Activated T-cell treated with anti-CD3 and anti-CD28 coated beads, Interleukin-2, amount 50 U/mL, for 24 hours (primary cell): ENCODE results near the gene VRTN.
"Not testable (repeated sequence)": the region's sequence is repeated elsewhere in the genome, so short reads cannot be mapped to it uniquely, and the experiment has no call there.

Source experiments
- DNase-seq: peaks from one replicate; pipeline ENCODE4 v3.0.0-alpha.2; 2020
- H3K27ac Mint-ChIP-seq: 2 replicates; pipeline ENCODE4 v1.8.0; 2020; ENCODE audit warnings: mild to moderate bottlenecking, mixed read lengths
- H3K27me3 Mint-ChIP-seq: 2 replicates; pipeline ENCODE4 v1.8.0; 2020; ENCODE audit warnings: mixed read lengths
- H3K36me3 Mint-ChIP-seq: 2 replicates; pipeline ENCODE4 v1.8.0; 2020; ENCODE audit warnings: low read depth, mixed read lengths
- H3K4me1 Mint-ChIP-seq: 2 replicates; pipeline ENCODE4 v1.8.0; 2020; ENCODE audit warnings: low read depth, mixed read lengths
- H3K4me3 Mint-ChIP-seq: 2 replicates; pipeline ENCODE4 v1.8.0; 2020; ENCODE audit warnings: mild to moderate bottlenecking, moderate library complexity, mixed read lengths
- H3K9me3 Mint-ChIP-seq: 2 replicates; pipeline ENCODE4 v1.8.0; 2020; ENCODE audit warnings: mixed read lengths

VRTN gene

GRCh38 chr14:74329950-74330552 is 18.2 kb upstream of the VRTN start:
- not testable (repeated sequence) for H3K4me1 Mint-ChIP-seq, H3K4me3 Mint-ChIP-seq, H3K27ac Mint-ChIP-seq, H3K36me3 Mint-ChIP-seq, DNase-seq, H3K9me3 Mint-ChIP-seq
- peaks cover 10% of the 10 kb centered on the region for H3K27me3 Mint-ChIP-seq

DNA sequence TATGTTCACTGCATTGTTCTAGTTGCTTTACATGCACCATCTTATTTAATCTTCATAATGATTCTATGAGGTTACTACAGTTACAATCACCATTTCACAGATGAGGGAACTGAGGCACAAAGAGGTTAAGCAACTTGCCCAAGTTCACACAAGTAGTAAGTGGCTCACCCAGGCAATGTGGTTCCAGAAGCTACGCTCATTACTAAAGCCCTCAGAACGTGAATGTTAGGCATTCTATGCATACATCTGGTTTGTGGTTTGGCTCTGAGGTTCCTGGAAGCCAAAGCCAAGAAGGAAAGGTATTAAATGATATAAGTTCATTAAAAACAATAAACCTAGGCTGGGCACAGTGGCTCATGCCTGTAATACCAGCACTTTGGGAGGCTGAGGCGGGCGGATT is 14.4 kb upstream of the VRTN start:
- peaks cover 13% of the 10 kb centered on the region for H3K27me3 Mint-ChIP-seq
- no peaks in the 10 kb centered on the region for H3K36me3 Mint-ChIP-seq
- H3K27ac Mint-ChIP-seq: no peak overlapping the region
- no peaks in the 10 kb centered on the region for H3K9me3 Mint-ChIP-seq
- no peaks in the 10 kb centered on the region for H3K4me1 Mint-ChIP-seq
- DNase-seq: no peak
- H3K4me3 Mint-ChIP-seq: no peak overlapping the region

- Mint-ChIP-seq H3K36me3 (no peaks in the 10 kb centered on the region), H3K9me3 (no peaks in the 10 kb centered on the region), H3K4me3 (no peak overlapping the region), H3K4me1 (no peaks in the 10 kb centered on the region), H3K27ac (no peak overlapping the region), H3K27me3 (peaks cover 13% of the 10 kb centered on the region)
- no peak for DNase-seq
These were observed 1.9 kb upstream of the VRTN start for GRCh38 chr14:74346341-74346740.

- H3K4me1 Mint-ChIP-seq: no peaks in the 10 kb centered on the region
- no peaks in the 10 kb centered on the region for H3K9me3 Mint-ChIP-seq
- no peak overlapping the region for H3K4me3 Mint-ChIP-seq
- peaks cover 11% of the 10 kb centered on the region for H3K27me3 Mint-ChIP-seq
- H3K27ac Mint-ChIP-seq: no peak overlapping the region
- DNase-seq: no peak
- H3K36me3 Mint-ChIP-seq: no peaks in the 10 kb centered on the region
These were observed 1.0 kb upstream of the VRTN start for GRCh38 chr14:74347097-74347794.

- Mint-ChIP-seq H3K27me3 (peaks cover 11% of the 10 kb centered on the region), H3K27ac (no peak overlapping the region), H3K4me3 (no peak overlapping the region), H3K4me1 (no peaks in the 10 kb centered on the region), H3K36me3 (no peaks in the 10 kb centered on the region), H3K9me3 (no peaks in the 10 kb centered on the region)
- DNase-seq: no peak
These were observed 523 bp upstream of the VRTN start for GRCh38 chr14:74347795-74348100.

- H3K4me1 Mint-ChIP-seq: no peaks in the 10 kb centered on the region
- no peaks in the 10 kb centered on the region for H3K36me3 Mint-ChIP-seq
- H3K27me3 Mint-ChIP-seq: peaks cover 5% of the 10 kb centered on the region
- H3K9me3 Mint-ChIP-seq: no peaks in the 10 kb centered on the region
- no peak for DNase-seq
- H3K4me3 Mint-ChIP-seq: no peak overlapping the region
- H3K27ac Mint-ChIP-seq: no peak overlapping the region
These were observed 628 bp downstream of the VRTN start for GRCh38 chr14:74348735-74349463.

DNA sequence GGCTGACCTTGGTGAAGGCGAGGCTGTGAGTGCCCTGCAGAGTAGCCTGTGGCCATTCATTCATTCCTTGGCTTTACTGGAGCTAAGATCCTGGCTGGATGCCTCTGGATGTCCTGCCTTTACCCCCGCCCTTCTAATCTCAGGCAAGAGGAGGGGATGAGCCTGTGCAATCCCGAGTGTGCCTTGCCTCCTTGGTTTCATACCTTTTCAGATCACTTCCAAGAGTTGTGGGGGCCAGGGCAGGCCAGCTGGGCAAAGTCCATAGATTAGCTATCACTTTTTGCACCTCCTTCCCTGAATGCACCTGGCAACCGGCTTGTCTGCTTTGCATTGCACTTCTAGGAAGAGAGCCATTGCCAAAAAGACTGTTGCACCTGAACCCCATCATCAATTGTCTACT is 1.5 kb downstream of the VRTN start:
- no peak for DNase-seq
- no peaks in the 10 kb centered on the region for H3K36me3 Mint-ChIP-seq
- no peaks in the 10 kb centered on the region for H3K9me3 Mint-ChIP-seq
- H3K27ac Mint-ChIP-seq: no peak overlapping the region
- H3K27me3 Mint-ChIP-seq: peaks cover 5% of the 10 kb centered on the region
- no peak overlapping the region for H3K4me3 Mint-ChIP-seq
- H3K4me1 Mint-ChIP-seq: no peaks in the 10 kb centered on the region

DNA sequence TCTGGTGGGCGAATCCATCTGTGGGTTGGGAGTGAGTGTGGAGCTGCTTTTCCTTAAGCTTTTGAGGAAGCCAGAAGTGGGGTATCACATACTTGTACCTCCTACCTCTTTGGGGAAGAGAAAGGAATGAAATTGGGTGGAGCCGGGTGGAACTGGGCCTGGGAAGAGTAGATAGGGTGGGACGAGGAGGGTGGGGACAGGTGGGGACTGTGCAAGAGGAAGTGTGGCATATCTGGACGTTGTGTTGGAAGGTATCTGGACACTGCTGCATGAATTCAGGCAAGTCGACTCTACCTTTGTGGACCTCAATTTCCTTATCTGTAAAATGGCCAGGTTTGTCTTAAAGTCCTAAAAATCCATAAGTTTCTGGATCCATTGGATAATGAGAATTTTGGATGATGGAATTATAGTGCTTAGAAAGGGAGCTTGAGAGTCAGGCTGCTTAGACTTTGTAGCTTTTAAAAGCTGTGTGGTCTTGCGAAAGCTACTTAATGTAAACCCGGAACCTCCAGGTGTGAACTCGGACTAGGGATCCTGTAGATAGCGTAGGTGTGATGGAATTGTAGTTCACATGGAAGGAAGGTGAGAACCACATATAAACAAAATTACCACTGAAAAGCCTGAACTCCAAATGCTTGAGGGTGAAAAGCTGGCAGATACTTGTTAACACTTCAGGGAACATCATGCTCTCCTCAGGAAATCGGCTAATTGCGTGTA is 2.1 kb downstream of the VRTN start:
- Mint-ChIP-seq H3K36me3 (no peaks in the 10 kb centered on the region), H3K9me3 (no peaks in the 10 kb centered on the region), H3K27me3 (peaks cover 5% of the 10 kb centered on the region), H3K27ac (no peak overlapping the region), H3K4me3 (no peak overlapping the region), H3K4me1 (no peaks in the 10 kb centered on the region)
- DNase-seq: no peak

- H3K27ac Mint-ChIP-seq: no peak overlapping the region
- no peaks in the 10 kb centered on the region for H3K9me3 Mint-ChIP-seq
- DNase-seq: no peak
- H3K4me1 Mint-ChIP-seq: no peaks in the 10 kb centered on the region
- peaks cover 5% of the 10 kb centered on the region for H3K27me3 Mint-ChIP-seq
- no peak overlapping the region for H3K4me3 Mint-ChIP-seq
- no peaks in the 10 kb centered on the region for H3K36me3 Mint-ChIP-seq
These were observed 2.7 kb downstream of the VRTN start for GRCh38 chr14:74350928-74351323.

GRCh38 chr14:74356892-74357575 is 8.8 kb downstream of the VRTN start:
- H3K36me3 Mint-ChIP-seq: no peaks in the 10 kb centered on the region
- H3K27ac Mint-ChIP-seq: no peak overlapping the region
- no peaks in the 10 kb centered on the region for H3K9me3 Mint-ChIP-seq
- no peak for DNase-seq
- H3K27me3 Mint-ChIP-seq: peaks cover 5% of the 10 kb centered on the region
- no peaks in the 10 kb centered on the region for H3K4me1 Mint-ChIP-seq
- no peak overlapping the region for H3K4me3 Mint-ChIP-seq

GRCh38 chr14:74357585-74357984 is 9.3 kb downstream of the VRTN start:
- no peaks in the 10 kb centered on the region for H3K36me3 Mint-ChIP-seq

DNA sequence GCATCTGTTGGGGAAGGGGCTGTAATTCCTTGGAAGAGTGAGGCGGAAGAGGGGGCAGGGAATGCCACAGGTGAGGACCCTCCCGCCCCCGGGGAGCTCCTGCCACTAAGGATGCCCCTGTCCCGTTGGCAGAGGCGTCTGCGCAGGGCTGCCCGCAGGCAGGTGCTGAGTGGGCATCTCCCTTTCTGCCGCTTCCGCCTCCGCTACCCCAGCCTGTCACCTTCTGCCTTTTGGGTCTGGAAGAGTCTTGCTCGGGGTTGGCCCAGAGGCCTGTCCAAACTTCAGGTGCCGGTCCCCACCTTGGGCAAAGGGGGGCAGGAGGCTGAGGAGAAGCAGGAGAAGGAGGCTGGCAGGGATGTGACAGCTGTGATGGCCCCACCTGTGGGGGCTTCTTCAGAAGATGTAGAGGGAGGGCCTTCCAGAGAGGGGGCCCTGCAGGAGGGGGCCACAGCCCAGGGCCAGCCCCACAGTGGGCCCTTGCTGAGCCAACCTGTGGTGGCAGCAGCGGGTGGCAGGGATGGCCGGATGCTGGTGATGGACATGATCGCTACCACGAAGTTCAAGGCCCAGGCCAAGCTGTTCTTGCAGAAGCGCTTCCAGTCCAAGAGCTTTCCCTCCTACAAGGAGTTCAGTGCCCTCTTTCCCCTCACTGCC is 10.0 kb downstream of the VRTN start:
- no peaks in the 10 kb centered on the region for H3K36me3 Mint-ChIP-seq
- no peaks in the 10 kb centered on the region for H3K9me3 Mint-ChIP-seq
- no peak overlapping the region for H3K4me3 Mint-ChIP-seq
- no peak overlapping the region for H3K27ac Mint-ChIP-seq
- H3K27me3 Mint-ChIP-seq: no peaks in the 10 kb centered on the region
- no peaks in the 10 kb centered on the region for H3K4me1 Mint-ChIP-seq
- no peak for DNase-seq

More at GRCh38 chr14:74357585-74357984, 9.3 kb downstream of the VRTN start:
- H3K27me3 Mint-ChIP-seq: peaks cover 3% of the 10 kb centered on the region
- H3K9me3 Mint-ChIP-seq: no peaks in the 10 kb centered on the region
- H3K4me3 Mint-ChIP-seq: no peak overlapping the region
- H3K27ac Mint-ChIP-seq: no peak overlapping the region
- H3K4me1 Mint-ChIP-seq: no peaks in the 10 kb centered on the region
- no peak for DNase-seq

GRCh38 chr14:74360163-74360562 is 11.9 kb downstream of the VRTN start:
- no peaks in the 10 kb centered on the region for H3K36me3 Mint-ChIP-seq
- H3K4me1 Mint-ChIP-seq: no peaks in the 10 kb centered on the region
- H3K4me3 Mint-ChIP-seq: no peak overlapping the region
- no peak for DNase-seq
- peaks cover 5% of the 10 kb centered on the region for H3K27me3 Mint-ChIP-seq
- H3K27ac Mint-ChIP-seq: no peak overlapping the region
- no peaks in the 10 kb centered on the region for H3K9me3 Mint-ChIP-seq

- DNase-seq: peak; percentile 77
- Mint-ChIP-seq H3K4me1 (no peaks in the 10 kb centered on the region), H3K27ac (no peak overlapping the region), H3K36me3 (no peaks in the 10 kb centered on the region), H3K9me3 (no peaks in the 10 kb centered on the region), H3K4me3 (no peak overlapping the region), H3K27me3 (peaks cover 12% of the 10 kb centered on the region)
These were observed 14.2 kb downstream of the VRTN start for GRCh38 chr14:74362361-74362915.
